Chondrocyte (in vitro differentiated cells): ENCODE measurements around the gene ISLR. TPM values are rescaled to one million over a fixed set of nuclear protein-coding genes. Genes with fewer than 3 reads are reported as not detected.

Source experiments
- DNase-seq: peaks from one replicate; pipeline ENCODE4 v3.0.0; 2021; ENCODE audit warnings: mixed read lengths, low spot score
- H3K27ac Mint-ChIP-seq: one replicate; pipeline ENCODE4 v1.8.0; 2021; ENCODE audit warnings: mild to moderate bottlenecking, moderate library complexity, mixed read lengths; ENCODE audit not compliant: unreplicated experiment
- H3K27me3 Mint-ChIP-seq: 2 replicates; pipeline ENCODE4 v1.8.0; 2021; ENCODE audit warnings: low read depth, mixed read lengths
- H3K36me3 Mint-ChIP-seq: 2 replicates; pipeline ENCODE4 v1.8.0; 2021; ENCODE audit warnings: low read depth, mixed read lengths
- H3K4me1 Mint-ChIP-seq: 2 replicates; pipeline ENCODE4 v1.8.0; 2021; ENCODE audit warnings: low read depth, mild to moderate bottlenecking, mixed read lengths
- H3K4me3 Mint-ChIP-seq: one replicate; pipeline ENCODE4 v1.8.0; 2021; ENCODE audit warnings: mild to moderate bottlenecking, moderate library complexity, mixed read lengths; ENCODE audit not compliant: unreplicated experiment
- H3K9me3 Mint-ChIP-seq: 2 replicates; pipeline ENCODE4 v1.8.0; 2021; ENCODE audit warnings: low read depth, mixed read lengths
- total RNA-seq: library from RNA; stranded (reverse); gene quantifications from 3 replicates; pipeline ENCODE4 v1.2.1, GENCODE V29; 2021
- TF ChIP-seq, protein P1 (sequence below): fragments of 200-600 bp; sonication (generic); IDR thresholded peaks from 2 replicates; pipeline ENCODE4 v1.5.0; 2021; ENCODE audit warnings: antibody characterized with exemption, mild to moderate bottlenecking, moderate library complexity

ISLR gene
- total RNA-seq, 1 donor from 2014 or later, result 49.6 TPM

- peaks cover 37% of the 10 kb centered on the region for H3K27me3 Mint-ChIP-seq
- DNase-seq, result no peak
- no peak overlapping the region for H3K27ac Mint-ChIP-seq
- H3K4me3 Mint-ChIP-seq, result peak overlapping the region; percentile 65
- TF ChIP-seq, protein P1, sequence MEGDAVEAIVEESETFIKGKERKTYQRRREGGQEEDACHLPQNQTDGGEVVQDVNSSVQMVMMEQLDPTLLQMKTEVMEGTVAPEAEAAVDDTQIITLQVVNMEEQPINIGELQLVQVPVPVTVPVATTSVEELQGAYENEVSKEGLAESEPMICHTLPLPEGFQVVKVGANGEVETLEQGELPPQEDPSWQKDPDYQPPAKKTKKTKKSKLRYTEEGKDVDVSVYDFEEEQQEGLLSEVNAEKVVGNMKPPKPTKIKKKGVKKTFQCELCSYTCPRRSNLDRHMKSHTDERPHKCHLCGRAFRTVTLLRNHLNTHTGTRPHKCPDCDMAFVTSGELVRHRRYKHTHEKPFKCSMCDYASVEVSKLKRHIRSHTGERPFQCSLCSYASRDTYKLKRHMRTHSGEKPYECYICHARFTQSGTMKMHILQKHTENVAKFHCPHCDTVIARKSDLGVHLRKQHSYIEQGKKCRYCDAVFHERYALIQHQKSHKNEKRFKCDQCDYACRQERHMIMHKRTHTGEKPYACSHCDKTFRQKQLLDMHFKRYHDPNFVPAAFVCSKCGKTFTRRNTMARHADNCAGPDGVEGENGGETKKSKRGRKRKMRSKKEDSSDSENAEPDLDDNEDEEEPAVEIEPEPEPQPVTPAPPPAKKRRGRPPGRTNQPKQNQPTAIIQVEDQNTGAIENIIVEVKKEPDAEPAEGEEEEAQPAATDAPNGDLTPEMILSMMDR, result no peak
- peaks cover 32% of the 10 kb centered on the region for H3K4me1 Mint-ChIP-seq
- no peaks in the 10 kb centered on the region for H3K9me3 Mint-ChIP-seq
- H3K36me3 Mint-ChIP-seq, result peaks cover 2% of the 10 kb centered on the region
Measured at GRCh38 chr15:74127954-74128784, 45.3 kb upstream of the ISLR start.

DNA sequence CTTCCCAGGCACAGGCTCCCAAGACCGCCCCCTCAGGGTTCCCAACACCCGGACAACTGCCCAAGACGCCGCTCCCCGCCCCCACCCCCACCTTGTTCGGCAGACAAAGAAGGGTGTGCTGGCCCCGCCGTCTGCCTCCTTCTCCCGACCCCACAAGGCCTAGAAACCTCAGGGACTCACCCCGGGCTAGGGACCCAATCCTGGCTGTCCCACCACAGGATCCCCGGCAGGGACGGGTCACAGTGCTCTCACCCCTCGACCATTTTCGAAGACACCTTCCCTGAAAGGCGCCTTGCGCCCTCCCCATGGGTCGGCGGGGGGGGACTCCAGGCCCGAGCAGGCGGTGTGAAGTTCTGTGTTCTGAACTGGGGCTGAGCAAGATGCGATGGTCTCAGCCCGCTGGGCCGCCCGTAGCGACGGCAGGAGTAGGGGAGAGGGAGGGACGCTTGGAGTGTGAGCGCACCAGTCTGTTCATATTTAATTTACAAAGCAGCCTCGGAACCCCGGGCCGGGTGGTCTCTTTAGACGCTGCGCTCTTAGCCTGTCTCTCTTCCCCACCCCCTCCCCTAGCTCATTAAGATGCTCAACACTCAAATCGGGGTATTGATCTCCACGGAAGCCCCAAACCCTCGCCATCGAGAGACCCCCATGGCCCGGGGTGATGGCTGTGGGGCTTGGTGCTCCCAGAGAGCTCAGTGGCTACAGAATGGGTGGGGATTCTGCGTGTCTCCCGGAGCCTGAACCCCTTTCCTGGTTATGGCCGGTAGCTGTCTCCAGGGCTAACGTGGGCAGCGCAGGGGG is 44.5 kb upstream of the ISLR start:
- DNase-seq, result no peak
- no peaks in the 10 kb centered on the region for H3K9me3 Mint-ChIP-seq
- peaks cover 2% of the 10 kb centered on the region for H3K36me3 Mint-ChIP-seq
- no peak overlapping the region for H3K27ac Mint-ChIP-seq
- H3K4me3 Mint-ChIP-seq, result peak overlapping the region; percentile 68
- H3K4me1 Mint-ChIP-seq, result peaks cover 32% of the 10 kb centered on the region
- TF ChIP-seq, protein P1, result no peak
- H3K27me3 Mint-ChIP-seq, result peaks cover 36% of the 10 kb centered on the region

GRCh38 chr15:74129586-74130154 is 43.8 kb upstream of the ISLR start:
- peaks cover 2% of the 10 kb centered on the region for H3K36me3 Mint-ChIP-seq
- no peak for DNase-seq
- H3K9me3 Mint-ChIP-seq, result no peaks in the 10 kb centered on the region
- H3K27ac Mint-ChIP-seq, result no peak overlapping the region
- peaks cover 32% of the 10 kb centered on the region for H3K4me1 Mint-ChIP-seq
- peaks cover 35% of the 10 kb centered on the region for H3K27me3 Mint-ChIP-seq
- peak overlapping the region; percentile 68 for H3K4me3 Mint-ChIP-seq
- TF ChIP-seq, protein P1, result no peak

DNA sequence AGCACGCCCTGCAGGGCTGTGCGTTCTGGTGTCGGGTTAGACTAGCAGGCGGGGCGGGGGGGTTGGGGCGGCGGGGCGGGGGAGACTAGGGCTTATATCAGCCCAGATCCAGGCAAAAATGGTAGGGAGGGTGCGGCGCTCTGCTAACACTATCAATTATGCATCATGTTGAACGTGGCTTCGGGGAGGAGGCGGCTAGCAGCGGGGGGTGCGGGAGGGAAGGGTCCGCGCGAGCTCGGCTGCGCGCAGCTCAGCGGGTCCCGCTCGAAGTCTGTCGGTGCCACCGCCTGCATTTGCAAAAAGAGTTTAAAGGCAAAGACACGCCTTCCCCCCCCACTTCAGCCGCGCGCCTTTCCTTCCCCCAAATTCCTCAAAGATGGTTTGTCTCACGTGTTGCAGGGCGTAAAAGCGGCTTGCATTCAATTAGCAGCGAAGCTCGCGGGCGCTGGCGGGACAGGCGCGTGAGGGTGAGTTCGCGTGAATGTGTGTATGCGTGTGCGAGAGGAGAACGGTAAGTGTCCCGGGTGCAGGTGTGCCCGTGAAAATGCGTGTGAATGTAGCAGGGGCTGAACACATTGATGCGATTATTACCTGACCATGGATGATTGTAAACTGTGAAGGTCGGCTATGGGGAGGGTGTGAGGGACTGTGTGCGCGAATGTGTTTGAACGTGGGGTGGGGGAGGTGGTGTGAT is 43.2 kb upstream of the ISLR start, which contains the start of gene ISLR2:
Gene ISLR2 (plus strand): TSS at position 432 of the 694 bp plus-strand sequence. CDS start 2,169 bp downstream, outside the sequence.
- H3K36me3 Mint-ChIP-seq, result peaks cover 2% of the 10 kb centered on the region
- peak within 1 kb of the TSS; percentile 68 for H3K4me3 Mint-ChIP-seq
- H3K4me1 Mint-ChIP-seq, result peaks cover 35% of the 10 kb centered on the region
- H3K9me3 Mint-ChIP-seq, result no peaks in the 10 kb centered on the region
- no peak within 1 kb of the TSS for H3K27ac Mint-ChIP-seq
- TF ChIP-seq, protein P1, result no peak
- no peak for DNase-seq
- H3K27me3 Mint-ChIP-seq, result peaks cover 35% of the 10 kb centered on the region
